ENCODE measurements around the gene ASTL. TPM values are rescaled to one million over a fixed set of nuclear protein-coding genes. Genes with fewer than 3 reads are reported as not detected.
A peak's percentile ranks its signal among the peaks of the same experiment; 100 is the strongest.

Gene ASTL
- total and polyA plus RNA-seq, 9 of the 15 experiments (the other 6 are each of a cell fraction or from before 2014, with no cell fraction given): not detected

DNA sequence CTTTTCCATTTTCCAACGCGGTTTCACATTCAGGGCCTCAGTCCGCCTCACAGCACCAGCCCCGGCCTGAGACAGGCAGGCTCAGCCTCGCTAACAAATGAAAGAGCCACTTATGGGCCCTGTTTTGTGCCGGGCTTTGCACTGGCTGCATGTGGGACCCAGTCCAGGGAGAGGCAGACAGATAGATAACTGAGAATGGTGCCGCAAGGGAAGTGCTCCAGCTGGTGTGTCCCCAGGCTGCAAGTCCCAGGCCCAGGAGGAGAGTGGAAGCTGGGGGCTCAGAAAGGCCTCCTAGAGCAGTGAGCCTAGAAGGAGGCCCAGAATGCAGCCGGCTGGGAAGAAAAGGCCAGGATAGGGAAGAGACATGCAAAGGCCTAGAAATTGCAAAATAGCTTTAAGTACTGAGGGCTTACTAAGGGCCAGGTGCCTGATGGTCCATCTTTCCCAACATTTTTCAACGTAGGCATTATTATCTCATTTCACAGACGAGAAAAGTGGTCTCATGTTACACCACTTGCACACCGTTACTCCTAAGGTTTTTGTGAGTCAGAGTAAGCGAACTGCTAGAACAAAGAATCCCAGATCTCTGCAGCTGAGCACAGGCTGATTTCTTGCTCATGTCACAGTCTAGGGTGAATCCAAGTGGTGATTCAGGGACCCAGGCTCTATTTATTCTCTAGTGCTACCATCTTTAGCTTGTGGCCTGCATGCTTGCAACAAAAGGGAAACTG lies 47.9 kb downstream of the ASTL start:
- H3K9me3 ChIP-seq (replicated peaks; ENCODE audit: control insufficient read depth, insufficient read depth, low read depth, low read length): no peaks in the 10 kb centered on the region
- ATAC-seq (peak; percentile 27), FAIRE-seq (peak; percentile 40), DNase-seq (ENCODE audit: extremely low read depth in 1 of 4, low spot score in 3 of 4) (peak in 1 of 4 experiments; percentile 2)
- WGBS (ENCODE audit: insufficient coverage, low coverage, missing lambda C conversion rate): 30% methylated on average over 12 of the region's 12 CpGs
- no peaks in the 10 kb centered on the region for H3K79me2 ChIP-seq (ENCODE audit: control insufficient read depth, insufficient read depth, low read length)
- H3K36me3 ChIP-seq (ENCODE audit: control insufficient read depth, insufficient read depth, low read length): no peaks in the 10 kb centered on the region
- H3K9me1 ChIP-seq (ENCODE audit: control insufficient read depth, insufficient read depth, low read length): no peaks in the 10 kb centered on the region
- peak overlapping the region in 1 of 2 experiments; percentile 56; a peak in 3 of 4 replicates for H3K9ac ChIP-seq (ENCODE audit: insufficient read depth in 1 of 2, low read depth in 2 of 2, low read length in 2 of 2)
- H2AFZ ChIP-seq (ENCODE audit: low read depth, low read length): peak overlapping the region; percentile 21; the same call in 1 of the 2 replicates
- TF ChIP-seq, protein P1, sequence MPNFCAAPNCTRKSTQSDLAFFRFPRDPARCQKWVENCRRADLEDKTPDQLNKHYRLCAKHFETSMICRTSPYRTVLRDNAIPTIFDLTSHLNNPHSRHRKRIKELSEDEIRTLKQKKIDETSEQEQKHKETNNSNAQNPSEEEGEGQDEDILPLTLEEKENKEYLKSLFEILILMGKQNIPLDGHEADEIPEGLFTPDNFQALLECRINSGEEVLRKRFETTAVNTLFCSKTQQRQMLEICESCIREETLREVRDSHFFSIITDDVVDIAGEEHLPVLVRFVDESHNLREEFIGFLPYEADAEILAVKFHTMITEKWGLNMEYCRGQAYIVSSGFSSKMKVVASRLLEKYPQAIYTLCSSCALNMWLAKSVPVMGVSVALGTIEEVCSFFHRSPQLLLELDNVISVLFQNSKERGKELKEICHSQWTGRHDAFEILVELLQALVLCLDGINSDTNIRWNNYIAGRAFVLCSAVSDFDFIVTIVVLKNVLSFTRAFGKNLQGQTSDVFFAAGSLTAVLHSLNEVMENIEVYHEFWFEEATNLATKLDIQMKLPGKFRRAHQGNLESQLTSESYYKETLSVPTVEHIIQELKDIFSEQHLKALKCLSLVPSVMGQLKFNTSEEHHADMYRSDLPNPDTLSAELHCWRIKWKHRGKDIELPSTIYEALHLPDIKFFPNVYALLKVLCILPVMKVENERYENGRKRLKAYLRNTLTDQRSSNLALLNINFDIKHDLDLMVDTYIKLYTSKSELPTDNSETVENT (CRISPR knock-in tag; IDR thresholded peaks at IDR 0.05): no peak
- TF ChIP-seq CEBPB (tag; IDR thresholded peaks at IDR 0.05): 0 out of 2 replicates have a peak, but pooled peaks have one; percentile 33
- TF ChIP-seq CBFA2T3 (IDR thresholded peaks at IDR 0.05): peak; percentile 6; the same call in 1 of the 2 replicates
- BruUV-seq (replicated peaks): no TSS peak
- intact Hi-C loops (cut with micrococcal nuclease): no loop called here
- H3K27me3 ChIP-seq (ENCODE audit: control insufficient read depth in 2 of 2, insufficient read depth in 2 of 2, low read length in 2 of 2): peaks cover 3 to 23% of the 10 kb centered on the region in 2 experiments; a peak in 2 of 5 replicates
- H3K4me3 ChIP-seq: no peak overlapping the region
- CTCF ChIA-PET (ENCODE audit: low intra/inter-chr PET ratio): no interaction called here
- peaks cover 10 to 32% of the 10 kb centered on the region in 2 experiments; a peak in 4 of 5 replicates for H3K4me1 ChIP-seq (replicated peaks in 1 of 2; ENCODE audit: control insufficient read depth in 2 of 2, insufficient read depth in 2 of 2, low read length in 2 of 2)
- no peak overlapping the region; the same call in 1 of the 2 replicates for H3K4me2 ChIP-seq (ENCODE audit: insufficient read depth, low read length)
- in situ Hi-C loops (cut with MboI): loop anchor here (25.0 kb wide), 1 partner anchor 303 kb away; no protein-coding TSS in a partner anchor
- no peaks in the 10 kb centered on the region; the same call in 1 of the 2 replicates for H4K20me1 ChIP-seq (replicated peaks; ENCODE audit: control insufficient read depth, insufficient read depth, low read length)
- POLR2A ChIA-PET: no interaction called here
- H3K27ac ChIP-seq (ENCODE audit: extremely low read depth, low read depth, low read length): no peak overlapping the region
